WTC11 (cell line): ENCODE measurements around the gene PRR14L.

Experiments
- ATF2 ChIP-seq: sonication (generic); formaldehyde crosslinking; IDR thresholded peaks from 2 replicates; pipeline ENCODE4 v1.8.1; 2022; ENCODE audit warnings: low read depth, missing genetic modification reagents, borderline replicate concordance
- CTCF ChIP-seq: fragments of 200-600 bp; IDR thresholded peaks from 2 replicates; pipeline ENCODE4 v1.8.0; 2022; ENCODE audit warnings: antibody characterized with exemption
- FOXK1 ChIP-seq: sonication (generic); formaldehyde crosslinking; IDR thresholded peaks from 2 replicates; pipeline ENCODE4 v1.8.0; 2022; ENCODE audit warnings: mild to moderate bottlenecking, moderate library complexity, missing genetic modification reagents
- JUN ChIP-seq: sonication (generic); formaldehyde crosslinking; IDR thresholded peaks from 2 replicates; pipeline ENCODE4 v1.8.0; 2023; ENCODE audit warnings: mild to moderate bottlenecking, missing genetic modification reagents
- NR1H2 ChIP-seq: sonication (generic); formaldehyde crosslinking; IDR thresholded peaks from 2 replicates; pipeline ENCODE4 v1.9.0; 2021; ENCODE audit warnings: mild to moderate bottlenecking, moderate library complexity, missing genetic modification reagents
- NR3C1 ChIP-seq: sonication (generic); formaldehyde crosslinking; conservative IDR thresholded peaks from 2 replicates; pipeline ENCODE4 v1.8.1; 2023; ENCODE audit warnings: low read depth, mild to moderate bottlenecking, missing genetic modification reagents
- USF2 ChIP-seq: sonication (generic); formaldehyde crosslinking; IDR thresholded peaks from 2 replicates; pipeline ENCODE4 v1.8.1; 2023; ENCODE audit warnings: mild to moderate bottlenecking, missing genetic modification reagents, moderate library complexity

- no peak for TF ChIP-seq CTCF
- no peak for TF ChIP-seq FOXK1
- no peak for TF ChIP-seq JUN
- TF ChIP-seq ATF2 (CRISPR knock-in tag): no peak
- no peak for TF ChIP-seq NR3C1 (CRISPR knock-in tag)
- no peak for TF ChIP-seq NR1H2 (CRISPR knock-in tag)
- TF ChIP-seq USF2: no peak
Observed at GRCh38 chr22:31754813-31755212, 4.9 kb upstream of the PRR14L start.
